Activated naive CD4-positive, alpha-beta T cell treated with anti-CD3 and anti-CD28 coated beads, Interleukin-2, amount 10 ng/mL, durations not matched to agents 7 days and 5 days (primary cell): ENCODE data around the gene BSN.

ENCODE experiments used
- CTCF ChIA-PET: fragments of 350-600 bp; sonication (Branson Sonifier 250); formaldehyde crosslinking; loops from one replicate; lab custom pipeline; 2021; ENCODE audit warnings: antibody characterized with exemption; lab: Charles Lee
- DNase-seq: peaks from one replicate; pipeline ENCODE4 v3.0.0-alpha.2; 2020
- H3K27ac Mint-ChIP-seq: one replicate; pipeline ENCODE4 v1.8.0; 2021; ENCODE audit warnings: mild to moderate bottlenecking, moderate library complexity, mixed read lengths
- H3K27me3 Mint-ChIP-seq: one replicate; pipeline ENCODE4 v1.8.0; 2021; ENCODE audit warnings: mild to moderate bottlenecking, mixed read lengths
- H3K36me3 Mint-ChIP-seq: one replicate; pipeline ENCODE4 v1.8.0; 2021; ENCODE audit warnings: mixed read lengths
- H3K4me1 Mint-ChIP-seq: one replicate; pipeline ENCODE4 v1.8.0; 2021; ENCODE audit warnings: mixed read lengths
- H3K4me3 Mint-ChIP-seq: one replicate; pipeline ENCODE4 v1.8.0; 2021; ENCODE audit warnings: mild to moderate bottlenecking, moderate library complexity, mixed read lengths
- H3K9me3 Mint-ChIP-seq: one replicate; pipeline ENCODE4 v1.8.0; 2021; ENCODE audit warnings: mixed read lengths

The BSN gene

GRCh38 chr3:49639551-49639950 is 85.3 kb downstream of the BSN start:
- CTCF ChIA-PET: no interaction called here
- Mint-ChIP-seq H3K4me3 (no peak overlapping the region), H3K27me3 (peaks cover 37% of the 10 kb centered on the region), H3K4me1 (no peaks in the 10 kb centered on the region), H3K36me3 (no peaks in the 10 kb centered on the region), H3K27ac (no peak overlapping the region), H3K9me3 (no peaks in the 10 kb centered on the region)
- no peak for DNase-seq

GRCh38 chr3:49641292-49641691 is 87.0 kb downstream of the BSN start:
- DNase-seq: no peak
- no peaks in the 10 kb centered on the region for H3K9me3 Mint-ChIP-seq
- H3K27ac Mint-ChIP-seq: no peak overlapping the region
- no peaks in the 10 kb centered on the region for H3K4me1 Mint-ChIP-seq
- H3K36me3 Mint-ChIP-seq: no peaks in the 10 kb centered on the region
- peaks cover 27% of the 10 kb centered on the region for H3K27me3 Mint-ChIP-seq
- CTCF ChIA-PET: interaction anchor here (1.0 kb wide), 1 partner anchor 101 kb away, joined by 3 read pairs; no protein-coding TSS in a partner anchor
- no peak overlapping the region for H3K4me3 Mint-ChIP-seq

- no peaks in the 10 kb centered on the region for H3K36me3 Mint-ChIP-seq
- H3K27ac Mint-ChIP-seq: no peak overlapping the region
- peaks cover 23% of the 10 kb centered on the region for H3K27me3 Mint-ChIP-seq
- CTCF ChIA-PET: no interaction called here
- no peaks in the 10 kb centered on the region for H3K4me1 Mint-ChIP-seq
- H3K9me3 Mint-ChIP-seq: no peaks in the 10 kb centered on the region
- DNase-seq: no peak
- no peak overlapping the region for H3K4me3 Mint-ChIP-seq
Measured at GRCh38 chr3:49641921-49642707, 87.8 kb downstream of the BSN start.

- CTCF ChIA-PET: no interaction called here
- no peaks in the 10 kb centered on the region for H3K9me3 Mint-ChIP-seq
- no peaks in the 10 kb centered on the region for H3K36me3 Mint-ChIP-seq
- peaks cover under 1% of the 10 kb centered on the region for H3K4me1 Mint-ChIP-seq
- DNase-seq: no peak
- H3K27me3 Mint-ChIP-seq: peaks cover 18% of the 10 kb centered on the region
- no peak overlapping the region for H3K27ac Mint-ChIP-seq
- H3K4me3 Mint-ChIP-seq: no peak overlapping the region
Measured at GRCh38 chr3:49642708-49643145, 88.5 kb downstream of the BSN start.

- no peaks in the 10 kb centered on the region for H3K9me3 Mint-ChIP-seq
- no peak overlapping the region for H3K27ac Mint-ChIP-seq
- peaks cover 4% of the 10 kb centered on the region for H3K4me1 Mint-ChIP-seq
- DNase-seq: no peak
- CTCF ChIA-PET: no interaction called here
- peaks cover 6% of the 10 kb centered on the region for H3K27me3 Mint-ChIP-seq
- H3K36me3 Mint-ChIP-seq: no peaks in the 10 kb centered on the region
- no peak overlapping the region for H3K4me3 Mint-ChIP-seq
Measured at GRCh38 chr3:49644684-49645083, 90.4 kb downstream of the BSN start.

GRCh38 chr3:49646236-49646635 is 92.0 kb downstream of the BSN start:
- Mint-ChIP-seq H3K9me3 (no peaks in the 10 kb centered on the region), H3K4me3 (no peak overlapping the region)
- CTCF ChIA-PET: no interaction called here

GRCh38 chr3:49647741-49648140 is 93.5 kb downstream of the BSN start:
- Mint-ChIP-seq H3K4me3 (no peak overlapping the region), H3K27ac (no peak overlapping the region), H3K9me3 (no peaks in the 10 kb centered on the region), H3K36me3 (no peaks in the 10 kb centered on the region), H3K27me3 (no peaks in the 10 kb centered on the region), H3K4me1 (peaks cover 4% of the 10 kb centered on the region)
- CTCF ChIA-PET: interaction anchor here (1.1 kb wide), 1 partner anchor 108 kb away, joined by 3 read pairs; no protein-coding TSS in a partner anchor
- no peak for DNase-seq

More at GRCh38 chr3:49646236-49646635, 92.0 kb downstream of the BSN start:
- H3K4me1 Mint-ChIP-seq: peaks cover 4% of the 10 kb centered on the region
- H3K27ac Mint-ChIP-seq: no peak overlapping the region
- no peak for DNase-seq
- H3K27me3 Mint-ChIP-seq: no peaks in the 10 kb centered on the region
- no peaks in the 10 kb centered on the region for H3K36me3 Mint-ChIP-seq

- Mint-ChIP-seq H3K9me3 (no peaks in the 10 kb centered on the region), H3K27ac (no peak overlapping the region), H3K4me1 (peaks cover 4% of the 10 kb centered on the region), H3K36me3 (no peaks in the 10 kb centered on the region), H3K4me3 (no peak overlapping the region), H3K27me3 (no peaks in the 10 kb centered on the region)
- CTCF ChIA-PET: interaction anchor here (0.6 to 1.1 kb wide), 2 partner anchors 11 to 109 kb away, joined by 3 read pairs; no protein-coding TSS in a partner anchor
- DNase-seq: no peak
Measured at GRCh38 chr3:49648354-49649019, 94.2 kb downstream of the BSN start.

GRCh38 chr3:49649576-49649975 is 95.3 kb downstream of the BSN start:
- Mint-ChIP-seq H3K4me3 (no peak overlapping the region), H3K36me3 (no peaks in the 10 kb centered on the region), H3K27me3 (no peaks in the 10 kb centered on the region), H3K4me1 (peaks cover 4% of the 10 kb centered on the region), H3K27ac (no peak overlapping the region), H3K9me3 (no peaks in the 10 kb centered on the region)
- CTCF ChIA-PET: no interaction called here
- DNase-seq: no peak

GRCh38 chr3:49650177-49650576 is 95.9 kb downstream of the BSN start:
- peaks cover 4% of the 10 kb centered on the region for H3K4me1 Mint-ChIP-seq
- H3K9me3 Mint-ChIP-seq: no peaks in the 10 kb centered on the region
- CTCF ChIA-PET: no interaction called here
- no peaks in the 10 kb centered on the region for H3K27me3 Mint-ChIP-seq
- H3K4me3 Mint-ChIP-seq: no peak overlapping the region
- DNase-seq: no peak
- no peaks in the 10 kb centered on the region for H3K36me3 Mint-ChIP-seq
- no peak overlapping the region for H3K27ac Mint-ChIP-seq

GRCh38 chr3:49650637-49651036 is 96.4 kb downstream of the BSN start:
- H3K27ac Mint-ChIP-seq: no peak overlapping the region
- H3K9me3 Mint-ChIP-seq: no peaks in the 10 kb centered on the region
- H3K36me3 Mint-ChIP-seq: no peaks in the 10 kb centered on the region
- no peaks in the 10 kb centered on the region for H3K27me3 Mint-ChIP-seq
- DNase-seq: no peak
- H3K4me1 Mint-ChIP-seq: peaks cover 4% of the 10 kb centered on the region
- CTCF ChIA-PET: no interaction called here
- no peak overlapping the region for H3K4me3 Mint-ChIP-seq

GRCh38 chr3:49652218-49652902 is 98.1 kb downstream of the BSN start:
- H3K27ac Mint-ChIP-seq: no peak overlapping the region
- no peaks in the 10 kb centered on the region for H3K36me3 Mint-ChIP-seq
- no peak for DNase-seq
- peaks cover 10% of the 10 kb centered on the region for H3K27me3 Mint-ChIP-seq
- H3K4me3 Mint-ChIP-seq: no peak overlapping the region
- no peaks in the 10 kb centered on the region for H3K9me3 Mint-ChIP-seq
- CTCF ChIA-PET: interaction anchor here (1.3 to 1.4 kb wide), 2 partner anchors 19 to 113 kb away, joined by 3 to 4 read pairs; no protein-coding TSS in a partner anchor
- peaks cover 4% of the 10 kb centered on the region for H3K4me1 Mint-ChIP-seq

- CTCF ChIA-PET: interaction anchor here (1.3 to 1.4 kb wide), 2 partner anchors 19 to 113 kb away, joined by 3 to 4 read pairs; no protein-coding TSS in a partner anchor
- Mint-ChIP-seq H3K4me3 (no peak overlapping the region), H3K36me3 (no peaks in the 10 kb centered on the region), H3K27me3 (peaks cover 10% of the 10 kb centered on the region), H3K27ac (no peak overlapping the region), H3K9me3 (no peaks in the 10 kb centered on the region), H3K4me1 (peaks cover under 1% of the 10 kb centered on the region)
- DNase-seq: no peak
Measured at GRCh38 chr3:49652903-49653415, 98.7 kb downstream of the BSN start.

GRCh38 chr3:49653621-49654020 is 99.3 kb downstream of the BSN start:
- no peak for DNase-seq
- Mint-ChIP-seq H3K9me3 (no peaks in the 10 kb centered on the region), H3K4me1 (no peaks in the 10 kb centered on the region), H3K27ac (no peak overlapping the region), H3K4me3 (no peak overlapping the region), H3K27me3 (peaks cover 10% of the 10 kb centered on the region), H3K36me3 (no peaks in the 10 kb centered on the region)
- CTCF ChIA-PET: interaction anchor here (1.3 kb wide), 1 partner anchor 18 kb away, joined by 3 read pairs; no protein-coding TSS in a partner anchor
